Brain microvascular endothelial cell (primary cell): ENCODE results near the gene PAX3.

Source experiments
- DNase-seq: peaks from one replicate; pipeline ENCODE4 v3.0.0-alpha.2; 2020
- H3K27ac ChIP-seq: fragments of 250-450 bp; sonication (Bioruptor Pico); 2 replicates; pipeline ENCODE4 v1.5.1; 2020; ENCODE audit warnings: mild to moderate bottlenecking, moderate library complexity
- H3K27me3 ChIP-seq: fragments of 250-450 bp; sonication (Bioruptor Pico); replicated peaks from 2 replicates; pipeline ENCODE4 v1.5.1; 2020; ENCODE audit warnings: mild to moderate bottlenecking
- H3K36me3 ChIP-seq: fragments of 250-450 bp; sonication (Bioruptor Pico); replicated peaks from 2 replicates; pipeline ENCODE4 v1.5.1; 2020; ENCODE audit warnings: mild to moderate bottlenecking
- H3K4me3 ChIP-seq: 2 replicates; pipeline ENCODE4 v1.5.1; 2011; ENCODE audit warnings: low read depth, mild to moderate bottlenecking, control low read depth, low read length, moderate library complexity
- CTCF ChIP-seq: IDR thresholded peaks from 2 replicates; pipeline ENCODE4 v1.5.1; 2011; ENCODE audit warnings: low read depth, mild to moderate bottlenecking, moderate library complexity, low read length, control low read depth, inconsistent platforms; ENCODE audit errors: missing control alignments
- in situ Hi-C: cut with HindIII; loops from 2 replicates; pipeline ENCODE4 v1.10.0; 2017; ENCODE audit warnings: low sequenced_read_pairs, low pct_ligation_motif_present

The PAX3 gene

GRCh38 chr2:222289278-222290160 is 9.3 kb downstream of the PAX3 start:
- H3K27me3 ChIP-seq, result peaks cover 65% of the 10 kb centered on the region
- DNase-seq, result no peak
- TF ChIP-seq CTCF, result no peak
- in situ Hi-C loops, result no loop called here
- no peak overlapping the region for H3K27ac ChIP-seq
- peak overlapping the region; percentile 44 for H3K4me3 ChIP-seq
- no peaks in the 10 kb centered on the region for H3K36me3 ChIP-seq

GRCh38 chr2:222288590-222289277 is 10.1 kb downstream of the PAX3 start:
- Histone ChIP-seq H3K27ac (no peak overlapping the region), H3K27me3 (peaks cover 58% of the 10 kb centered on the region), H3K36me3 (no peaks in the 10 kb centered on the region), H3K4me3 (peak overlapping the region; percentile 44)
- no peak for TF ChIP-seq CTCF
- in situ Hi-C loops, result no loop called here
- no peak for DNase-seq

GRCh38 chr2:222287862-222288479 is 10.8 kb downstream of the PAX3 start:
- Histone ChIP-seq H3K27me3 (peaks cover 52% of the 10 kb centered on the region), H3K27ac (no peak overlapping the region), H3K36me3 (no peaks in the 10 kb centered on the region), H3K4me3 (no peak overlapping the region)
- in situ Hi-C loops, result no loop called here
- TF ChIP-seq CTCF, result no peak
- DNase-seq, result no peak

GRCh38 chr2:222284466-222284865 is 14.3 kb downstream of the PAX3 start:
- no peak overlapping the region for H3K27ac ChIP-seq
- no peak overlapping the region for H3K4me3 ChIP-seq
- in situ Hi-C loops, result no loop called here
- peaks cover 23% of the 10 kb centered on the region for H3K27me3 ChIP-seq
- TF ChIP-seq CTCF, result no peak
- H3K36me3 ChIP-seq, result no peaks in the 10 kb centered on the region
- no peak for DNase-seq

GRCh38 chr2:222283634-222284033 is 15.2 kb downstream of the PAX3 start:
- in situ Hi-C loops, result no loop called here
- H3K36me3 ChIP-seq, result no peaks in the 10 kb centered on the region
- DNase-seq, result no peak
- peak; percentile 42 for TF ChIP-seq CTCF
- peaks cover 14% of the 10 kb centered on the region for H3K27me3 ChIP-seq
- H3K4me3 ChIP-seq, result no peak overlapping the region
- H3K27ac ChIP-seq, result no peak overlapping the region
